Measurements from ENCODE around the gene FBXO27. TPM values are rescaled to one million over a fixed set of nuclear protein-coding genes. Genes with fewer than 3 reads are reported as not detected.

FBXO27 gene
- polyA plus RNA-seq, 1 donor from 2014 or later, result 2.7 TPM

- no peaks in the 10 kb centered on the region for H3F3A ChIP-seq (ENCODE audit: insufficient read depth, low read length, poor library complexity, severe bottlenecking)
- H3K27me3 ChIP-seq (ENCODE audit: insufficient read depth, low read depth, low read length), result no peaks in the 10 kb centered on the region
- no peak overlapping the region for H3K9ac ChIP-seq (ENCODE audit: low read length)
- H4K20me1 ChIP-seq (ENCODE audit: insufficient read depth), result no peaks in the 10 kb centered on the region
- H3K79me2 ChIP-seq (replicated peaks; ENCODE audit: insufficient read depth, low read length), result no peaks in the 10 kb centered on the region
- H3K27ac ChIP-seq (ENCODE audit: low read length), result no peak overlapping the region
- H3K36me3 ChIP-seq (ENCODE audit: insufficient read depth, low read length), result no peaks in the 10 kb centered on the region
- TF ChIP-seq EP300 (conservative IDR thresholded peaks at IDR 0.05; ENCODE audit: poor library complexity, severe bottlenecking), result no peak
- TF ChIP-seq TAF1 (IDR thresholded peaks at IDR 0.05; ENCODE audit: low read depth), result no peak
- TF ChIP-seq SMC3 (conservative IDR thresholded peaks at IDR 0.05; ENCODE audit: poor library complexity), result no peak
- no peak for TF ChIP-seq REST (IDR thresholded peaks at IDR 0.05; ENCODE audit: borderline replicate concordance)
- TF ChIP-seq RAD21 (conservative IDR thresholded peaks at IDR 0.05), result no peak
- TF ChIP-seq MXI1 (conservative IDR thresholded peaks at IDR 0.05; ENCODE audit: poor library complexity, severe bottlenecking), result no peak
- no peak for TF ChIP-seq EZH2 (IDR thresholded peaks at IDR 0.05; ENCODE audit: borderline replicate concordance, insufficient read depth, low read length, poor library complexity, severe bottlenecking)
- TF ChIP-seq POLR2AphosphoS5 (IDR thresholded peaks at IDR 0.05), result no peak
- no peak for TF ChIP-seq CTCF (IDR thresholded peaks at IDR 0.05; ENCODE audit: poor library complexity, severe bottlenecking)
- no peak overlapping the region for H2AFZ ChIP-seq (ENCODE audit: low read depth, low read length)
- H3K4me2 ChIP-seq (ENCODE audit: low read length), result no peak overlapping the region
- no peaks in the 10 kb centered on the region for H3K9me3 ChIP-seq (ENCODE audit: low read length)
- no peak overlapping the region for H3K4me3 ChIP-seq (ENCODE audit: low read length)
- no peaks in the 10 kb centered on the region for H3K9me2 ChIP-seq (ENCODE audit: insufficient read depth, low read length)
Observed at GRCh38 chr19:39059302-39059701, 27.0 kb upstream of the FBXO27 start.

- Histone ChIP-seq H3F3A (ENCODE audit: insufficient read depth, low read length, poor library complexity, severe bottlenecking) (no peaks in the 10 kb centered on the region), H3K27ac (ENCODE audit: low read length) (no peak overlapping the region), H2AFZ (ENCODE audit: low read depth, low read length) (no peak overlapping the region), H3K79me2 (replicated peaks; ENCODE audit: insufficient read depth, low read length) (no peaks in the 10 kb centered on the region), H3K27me3 (ENCODE audit: insufficient read depth, low read depth, low read length) (no peaks in the 10 kb centered on the region), H4K20me1 (ENCODE audit: insufficient read depth) (no peaks in the 10 kb centered on the region), H3K9me2 (ENCODE audit: insufficient read depth, low read length) (no peaks in the 10 kb centered on the region), H3K4me2 (ENCODE audit: low read length) (no peak overlapping the region), H3K4me3 (ENCODE audit: low read length) (no peak overlapping the region), H3K36me3 (ENCODE audit: insufficient read depth, low read length) (no peaks in the 10 kb centered on the region), H3K9me3 (ENCODE audit: low read length) (no peaks in the 10 kb centered on the region), H3K9ac (ENCODE audit: low read length) (no peak overlapping the region)
- no peak for TF ChIP-seq RAD21 (conservative IDR thresholded peaks at IDR 0.05)
- no peak for TF ChIP-seq SMC3 (conservative IDR thresholded peaks at IDR 0.05; ENCODE audit: poor library complexity)
- TF ChIP-seq EP300 (conservative IDR thresholded peaks at IDR 0.05; ENCODE audit: poor library complexity, severe bottlenecking), result no peak
Observed at GRCh38 chr19:39057615-39058014, 25.3 kb upstream of the FBXO27 start.

- Histone ChIP-seq H3K9me2 (ENCODE audit: insufficient read depth, low read length) (no peaks in the 10 kb centered on the region), H3K79me2 (replicated peaks; ENCODE audit: insufficient read depth, low read length) (no peaks in the 10 kb centered on the region), H3K9ac (ENCODE audit: low read length) (no peak overlapping the region), H3K4me2 (ENCODE audit: low read length) (no peak overlapping the region), H3F3A (ENCODE audit: insufficient read depth, low read length, poor library complexity, severe bottlenecking) (no peaks in the 10 kb centered on the region), H3K4me3 (ENCODE audit: low read length) (no peak overlapping the region), H2AFZ (ENCODE audit: low read depth, low read length) (no peak overlapping the region), H3K27ac (ENCODE audit: low read length) (no peak overlapping the region), H4K20me1 (ENCODE audit: insufficient read depth) (no peaks in the 10 kb centered on the region), H3K36me3 (ENCODE audit: insufficient read depth, low read length) (no peaks in the 10 kb centered on the region), H3K9me3 (ENCODE audit: low read length) (no peaks in the 10 kb centered on the region), H3K27me3 (ENCODE audit: insufficient read depth, low read depth, low read length) (no peaks in the 10 kb centered on the region)
- TF ChIP-seq REST (IDR thresholded peaks at IDR 0.05; ENCODE audit: borderline replicate concordance), result no peak
Observed at GRCh38 chr19:39054091-39054470, 21.7 kb upstream of the FBXO27 start.

Measured in neural cell (in vitro differentiated cells).